Ramos (cell line): Measurements from ENCODE around the gene MAML2.

Experiments
- in situ Hi-C: fragments of 300-500 bp; cut with MboI; formaldehyde crosslinking; loops from one replicate; pipeline ENCODE4 v1.14.3; 2022; ENCODE audit warnings: low sequenced_read_pairs; ENCODE audit not compliant: unreplicated experiment

MAML2 gene

GRCh38 chr11:96012086-96012824 lies 330.7 kb downstream of the MAML2 start:
- in situ Hi-C loops: no loop called here

GRCh38 chr11:96010683-96011082 lies 332.3 kb downstream of the MAML2 start:
- in situ Hi-C loops: no loop called here

- in situ Hi-C loops: no loop called here
Observed at GRCh38 chr11:96008161-96008720, 334.8 kb downstream of the MAML2 start.

- in situ Hi-C loops: no loop called here
Observed at GRCh38 chr11:96006037-96006436, 337.0 kb downstream of the MAML2 start.

- in situ Hi-C loops: no loop called here
Observed at GRCh38 chr11:96004862-96005261, 338.1 kb downstream of the MAML2 start.

DNA sequence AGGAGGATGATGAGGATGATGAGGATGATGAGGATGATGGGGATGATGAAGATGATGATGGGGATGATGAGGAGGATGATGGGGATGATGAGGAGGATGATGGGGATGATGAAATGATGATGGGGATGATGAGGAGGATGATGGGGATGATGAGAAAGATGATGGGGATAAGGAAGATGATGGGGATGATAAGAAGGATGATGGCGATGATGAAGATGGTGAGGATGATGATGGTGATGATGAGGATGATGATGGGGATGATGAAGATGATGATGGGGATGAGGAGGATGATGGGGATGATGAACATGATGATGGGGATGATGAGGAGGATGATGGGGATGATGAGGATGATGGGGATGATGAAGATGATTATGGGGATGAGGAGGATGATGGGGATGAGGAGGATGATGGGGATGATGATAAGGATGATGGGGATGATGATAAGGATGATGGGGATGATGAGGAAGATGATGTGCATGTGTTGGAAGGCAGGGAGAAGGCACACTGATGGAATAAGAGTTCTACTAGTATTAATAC lies 340.2 kb downstream of the MAML2 start:
- in situ Hi-C loops: no loop called here

DNA sequence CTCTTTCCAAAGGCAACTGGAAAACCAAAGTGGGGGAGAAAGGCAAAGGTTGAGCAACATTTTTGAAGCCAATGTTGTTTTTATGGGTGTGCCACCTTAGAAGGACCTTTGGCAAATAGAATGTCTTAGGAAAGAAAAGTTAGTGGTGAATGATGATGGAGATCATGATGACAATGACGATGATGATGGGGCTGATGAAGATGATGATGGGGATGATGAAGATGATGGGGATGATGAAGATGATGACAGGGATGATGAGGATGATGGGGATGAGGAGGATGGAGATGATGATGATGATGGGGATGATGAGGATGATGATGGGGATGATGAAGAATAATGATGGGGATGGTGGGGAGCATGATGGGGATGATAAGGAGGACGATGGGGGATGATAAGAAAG lies 340.7 kb downstream of the MAML2 start:
- in situ Hi-C loops: no loop called here

DNA sequence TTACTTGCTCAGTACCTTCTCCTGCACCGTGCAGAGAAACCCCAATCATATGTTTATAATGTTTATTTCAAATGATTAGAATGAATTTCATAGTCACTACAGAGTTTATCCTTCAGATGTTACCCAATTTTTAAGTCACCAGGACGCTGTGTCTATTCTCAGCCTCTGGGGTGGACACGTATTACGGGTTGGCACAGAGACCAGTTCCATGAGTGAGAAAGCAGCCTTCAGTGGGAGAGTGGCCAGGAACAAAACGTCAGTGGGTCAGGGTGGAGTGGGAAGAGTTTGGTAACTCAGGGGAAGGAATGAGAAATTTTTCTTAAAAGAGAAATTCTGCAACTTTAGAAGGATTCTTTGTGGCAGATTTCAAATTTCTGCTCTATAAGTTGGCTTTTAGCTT lies 342.0 kb downstream of the MAML2 start:
- in situ Hi-C loops: no loop called here

DNA sequence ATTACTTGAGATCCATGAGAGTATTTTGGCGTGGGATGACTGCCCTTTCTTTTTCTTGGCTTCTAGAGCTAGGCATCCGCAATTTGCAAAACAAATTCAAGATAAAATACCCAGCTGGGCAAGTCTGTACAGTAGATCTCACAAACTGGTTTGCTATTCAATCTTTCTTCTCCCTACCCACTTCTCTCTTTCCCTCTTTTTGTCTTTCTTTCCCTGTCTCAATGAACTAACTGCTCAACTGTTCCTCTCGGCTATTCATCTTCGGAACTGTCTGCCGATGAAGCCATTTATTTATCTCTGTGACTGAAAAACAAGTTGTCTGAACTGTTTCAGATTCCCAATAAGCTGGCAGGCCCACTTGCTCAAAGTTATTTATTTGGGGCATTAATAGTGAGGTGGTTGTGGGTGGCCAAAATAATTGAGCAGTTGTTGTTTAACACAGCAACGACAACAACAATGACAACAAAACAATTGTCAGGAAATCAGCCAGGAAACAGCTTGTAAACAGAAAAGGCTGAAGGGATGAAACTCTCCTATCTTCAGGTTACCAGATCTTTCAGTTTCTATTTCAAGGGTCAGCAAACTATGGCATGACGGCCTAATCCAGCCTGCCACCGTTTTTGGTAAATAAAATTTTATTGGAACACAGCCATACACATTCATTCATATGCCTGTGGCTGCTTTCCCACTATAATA lies 343.1 kb downstream of the MAML2 start:
- in situ Hi-C loops: no loop called here

DNA sequence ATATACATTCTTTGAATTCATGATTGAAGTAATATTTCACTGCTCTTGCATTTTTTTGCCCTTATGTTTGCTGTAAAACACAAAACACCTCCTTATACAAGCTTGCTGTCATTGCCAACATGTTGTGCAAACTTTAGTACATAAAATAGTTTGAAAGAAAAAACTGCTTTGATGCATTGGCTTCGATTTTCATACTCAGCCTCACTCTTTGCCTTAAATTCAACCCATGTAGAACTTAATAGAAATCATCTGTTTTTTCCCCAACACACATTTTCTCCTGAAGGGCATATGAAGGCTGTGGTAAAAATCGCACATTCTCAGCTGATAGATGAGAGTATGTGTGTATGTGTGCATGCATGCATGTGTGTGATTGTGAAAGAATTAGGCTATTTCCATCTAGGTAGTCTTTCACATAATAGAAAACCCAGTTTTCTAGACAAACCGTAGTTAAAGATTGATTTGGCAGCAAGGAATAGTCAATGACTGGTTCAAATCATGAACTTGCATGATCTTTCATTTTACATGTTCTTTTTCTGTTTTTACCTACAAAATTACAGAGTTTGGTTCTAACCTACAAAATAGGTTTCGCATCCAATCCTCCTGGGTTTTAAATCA lies 346.3 kb downstream of the MAML2 start:
- in situ Hi-C loops: no loop called here

DNA sequence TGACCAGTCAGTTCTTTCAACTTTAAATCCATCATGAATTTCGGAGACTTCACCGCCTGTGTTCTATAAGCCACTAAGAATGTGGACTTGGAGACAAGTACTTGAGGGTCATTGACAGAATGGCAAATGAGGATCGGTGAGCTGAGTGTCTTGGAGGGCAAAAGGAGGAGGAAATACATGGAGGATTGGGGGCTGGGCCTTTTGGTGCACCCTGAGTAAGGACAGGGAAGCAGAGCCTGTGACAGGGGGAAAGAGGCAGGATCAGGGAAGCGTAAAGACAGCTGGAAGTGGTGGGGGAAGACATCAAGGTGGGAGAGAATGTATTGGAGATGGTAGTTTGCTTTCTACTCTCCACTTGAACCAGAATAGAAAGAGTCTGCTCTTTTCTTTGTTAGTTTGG lies 348.7 kb downstream of the MAML2 start:
- in situ Hi-C loops: no loop called here

- in situ Hi-C loops: no loop called here
Observed at GRCh38 chr11:95993438-95994298, 349.3 kb downstream of the MAML2 start.

GRCh38 chr11:95991545-95991944 lies 351.4 kb downstream of the MAML2 start:
- in situ Hi-C loops: no loop called here

DNA sequence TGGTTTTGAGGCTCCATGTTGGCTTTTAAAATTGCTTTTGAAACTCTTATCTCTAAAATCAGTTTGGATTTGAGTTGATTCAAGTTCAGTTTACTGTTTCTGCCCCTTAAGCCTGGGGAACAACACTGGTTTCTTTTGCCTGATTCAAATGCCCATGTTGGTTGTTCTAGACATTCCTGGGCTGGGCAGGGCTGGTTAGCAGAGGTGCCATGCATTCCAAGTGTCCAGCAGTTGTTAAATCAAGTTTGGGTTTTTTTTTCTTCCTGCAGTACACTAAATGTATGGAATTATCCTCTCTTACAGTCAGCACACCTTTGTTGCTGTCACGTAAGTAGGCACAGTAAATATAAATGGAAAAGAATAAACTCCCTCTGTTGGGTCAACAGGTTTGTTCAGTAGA lies 351.9 kb downstream of the MAML2 start:
- in situ Hi-C loops: no loop called here

GRCh38 chr11:95989780-95990179 lies 353.2 kb downstream of the MAML2 start:
- in situ Hi-C loops: no loop called here

- in situ Hi-C loops: no loop called here
Observed at GRCh38 chr11:95989076-95989605, 353.9 kb downstream of the MAML2 start.

- in situ Hi-C loops: no loop called here
Observed at GRCh38 chr11:95985174-95985808, 357.7 kb downstream of the MAML2 start.

GRCh38 chr11:95984072-95984471 lies 358.9 kb downstream of the MAML2 start:
- in situ Hi-C loops: no loop called here

- in situ Hi-C loops: no loop called here
Observed at GRCh38 chr11:95977534-95978174, 365.3 kb downstream of the MAML2 start.
